ENCODE measurements around the gene GAL.

GAL gene

DNA sequence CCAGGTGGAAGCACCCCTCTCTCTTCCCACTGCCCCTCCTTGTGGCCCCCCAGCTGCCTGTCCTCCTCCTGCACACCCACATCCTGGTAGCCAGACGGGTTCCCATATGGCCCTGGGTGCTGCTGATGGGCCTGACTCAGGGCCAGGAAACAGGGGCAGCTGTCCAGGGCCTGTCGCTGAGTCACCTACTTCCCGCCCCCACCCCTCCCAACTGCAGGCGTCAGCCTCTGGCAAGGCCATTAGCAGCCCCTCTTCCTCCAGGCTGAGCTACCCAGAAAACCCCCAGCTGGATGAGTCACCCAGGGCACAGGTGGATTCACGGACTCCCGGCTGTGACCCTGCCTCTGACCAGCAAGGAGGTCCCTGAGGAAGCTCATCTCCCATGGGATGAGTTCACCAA lies 6.9 kb upstream of the GAL start:
- Histone ChIP-seq H3K79me1 (ENCODE audit: low read depth, low read length) (no peaks in the 10 kb centered on the region), H4K8ac (ENCODE audit: low read depth, low read length) (no peak overlapping the region), H2BK15ac (ENCODE audit: low read length) (no peak overlapping the region), H3K4me1 (ENCODE audit: control insufficient read depth in 2 of 2, insufficient read depth in 1 of 2, low read depth in 1 of 2, low read length in 2 of 2) (no peaks in the 10 kb centered on the region), H3K23ac (ENCODE audit: low read depth, low read length, poor library complexity) (no peak overlapping the region), H2BK5ac (ENCODE audit: low read length) (no peak overlapping the region), H3K27ac (replicated peaks; ENCODE audit: low read length) (no peak overlapping the region), H3K14ac (ENCODE audit: low read length) (no peak overlapping the region), H4K91ac (ENCODE audit: low read depth, low read length, poor library complexity) (no peak overlapping the region), H3K4me2 (ENCODE audit: insufficient read depth, low read length, poor library complexity, severe bottlenecking) (no peak overlapping the region), H3K4ac (ENCODE audit: low read length) (no peak overlapping the region), H2BK12ac (ENCODE audit: low read length) (no peak overlapping the region), H3K9me3 (replicated peaks in 1 of 2; ENCODE audit: control insufficient read depth in 2 of 2, insufficient read depth in 1 of 2, low read depth in 1 of 2, low read length in 2 of 2) (no peaks in the 10 kb centered on the region), H3K4me3 (ENCODE audit: low read length in 2 of 2) (no peak overlapping the region), H2AK5ac (ENCODE audit: low read depth, low read length) (no peak overlapping the region), H2BK120ac (ENCODE audit: low read depth, low read length) (no peak overlapping the region), H3K27me3 (ENCODE audit: control insufficient read depth in 3 of 3, insufficient read depth in 3 of 3, low read depth in 1 of 3, low read length in 3 of 3) (peaks cover 0 to 14% (median 2%) of the 10 kb centered on the region in 3 experiments), H3K18ac (ENCODE audit: low read length) (no peak overlapping the region), H3K36me3 (replicated peaks in 1 of 2; ENCODE audit: control insufficient read depth in 2 of 2, insufficient read depth in 2 of 2, low read length in 2 of 2) (no peaks in the 10 kb centered on the region), H3K9ac (ENCODE audit: low read depth, low read length, poor library complexity) (no peak overlapping the region), H2AFZ (ENCODE audit: low read length) (no peak overlapping the region)
- no peak for DNase-seq (ENCODE audit: low spot score)
- no CpG with 5 or more reads among the region's 6 CpGs for WGBS, 2 donors (ENCODE audit: extremely low coverage in 2 of 2, insufficient read length in 2 of 2, insufficient replicate concordance in 1 of 2)

DNA sequence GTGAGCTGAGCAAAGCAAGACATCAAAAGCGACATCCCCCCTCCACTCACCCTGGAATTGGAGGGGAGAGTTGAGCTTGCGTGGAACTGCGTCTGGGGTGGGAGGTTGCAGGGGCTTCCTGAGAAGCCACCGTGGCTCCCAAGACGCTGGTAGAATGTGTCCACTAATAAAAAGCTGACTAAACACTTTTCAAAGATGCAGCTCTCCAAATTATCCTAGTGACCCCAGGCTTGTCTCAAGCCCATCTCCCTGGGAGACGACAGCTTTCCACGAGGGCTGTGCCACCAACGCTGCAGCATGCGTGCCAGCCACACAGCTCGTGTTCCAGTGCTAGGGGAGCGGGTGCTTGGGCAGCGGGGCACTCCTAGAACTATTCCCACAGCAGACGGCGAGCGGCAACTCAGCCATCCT lies 6.3 kb upstream of the GAL start:
- H4K91ac ChIP-seq (ENCODE audit: low read depth, low read length, poor library complexity): no peak overlapping the region
- no peak overlapping the region for H2AFZ ChIP-seq (ENCODE audit: low read length)
- no peak overlapping the region for H3K27ac ChIP-seq (replicated peaks; ENCODE audit: low read length)
- H3K27me3 ChIP-seq (ENCODE audit: control insufficient read depth in 3 of 3, insufficient read depth in 3 of 3, low read depth in 1 of 3, low read length in 3 of 3): peaks cover 0 to 20% (median 8%) of the 10 kb centered on the region in 3 experiments
- no peak overlapping the region for H3K18ac ChIP-seq (ENCODE audit: low read length)
- no peak overlapping the region for H3K4me3 ChIP-seq (ENCODE audit: low read length in 2 of 2)
- no peak for DNase-seq (ENCODE audit: low spot score)
- H3K4me1 ChIP-seq (ENCODE audit: control insufficient read depth in 2 of 2, insufficient read depth in 1 of 2, low read depth in 1 of 2, low read length in 2 of 2): no peaks in the 10 kb centered on the region
- H3K4ac ChIP-seq (ENCODE audit: low read length): no peak overlapping the region
- H3K23ac ChIP-seq (ENCODE audit: low read depth, low read length, poor library complexity): no peak overlapping the region
- H3K36me3 ChIP-seq (replicated peaks in 1 of 2; ENCODE audit: control insufficient read depth in 2 of 2, insufficient read depth in 2 of 2, low read length in 2 of 2): no peaks in the 10 kb centered on the region
- no peak overlapping the region for H2BK120ac ChIP-seq (ENCODE audit: low read depth, low read length)
- H3K9ac ChIP-seq (ENCODE audit: low read depth, low read length, poor library complexity): no peak overlapping the region
- no peak overlapping the region for H2BK15ac ChIP-seq (ENCODE audit: low read length)
- WGBS, 2 donors (ENCODE audit: extremely low coverage in 2 of 2, insufficient read length in 2 of 2, insufficient replicate concordance in 1 of 2): no CpG with 5 or more reads among the region's 15 CpGs
- H3K79me1 ChIP-seq (ENCODE audit: low read depth, low read length): no peaks in the 10 kb centered on the region
- no peak overlapping the region for H4K8ac ChIP-seq (ENCODE audit: low read depth, low read length)
- H2BK12ac ChIP-seq (ENCODE audit: low read length): no peak overlapping the region
- no peak overlapping the region for H2BK5ac ChIP-seq (ENCODE audit: low read length)
- H3K14ac ChIP-seq (ENCODE audit: low read length): no peak overlapping the region
- H2AK5ac ChIP-seq (ENCODE audit: low read depth, low read length): no peak overlapping the region
- no peak overlapping the region for H3K4me2 ChIP-seq (ENCODE audit: insufficient read depth, low read length, poor library complexity, severe bottlenecking)
- H3K9me3 ChIP-seq (replicated peaks in 1 of 2; ENCODE audit: control insufficient read depth in 2 of 2, insufficient read depth in 1 of 2, low read depth in 1 of 2, low read length in 2 of 2): no peaks in the 10 kb centered on the region

DNA sequence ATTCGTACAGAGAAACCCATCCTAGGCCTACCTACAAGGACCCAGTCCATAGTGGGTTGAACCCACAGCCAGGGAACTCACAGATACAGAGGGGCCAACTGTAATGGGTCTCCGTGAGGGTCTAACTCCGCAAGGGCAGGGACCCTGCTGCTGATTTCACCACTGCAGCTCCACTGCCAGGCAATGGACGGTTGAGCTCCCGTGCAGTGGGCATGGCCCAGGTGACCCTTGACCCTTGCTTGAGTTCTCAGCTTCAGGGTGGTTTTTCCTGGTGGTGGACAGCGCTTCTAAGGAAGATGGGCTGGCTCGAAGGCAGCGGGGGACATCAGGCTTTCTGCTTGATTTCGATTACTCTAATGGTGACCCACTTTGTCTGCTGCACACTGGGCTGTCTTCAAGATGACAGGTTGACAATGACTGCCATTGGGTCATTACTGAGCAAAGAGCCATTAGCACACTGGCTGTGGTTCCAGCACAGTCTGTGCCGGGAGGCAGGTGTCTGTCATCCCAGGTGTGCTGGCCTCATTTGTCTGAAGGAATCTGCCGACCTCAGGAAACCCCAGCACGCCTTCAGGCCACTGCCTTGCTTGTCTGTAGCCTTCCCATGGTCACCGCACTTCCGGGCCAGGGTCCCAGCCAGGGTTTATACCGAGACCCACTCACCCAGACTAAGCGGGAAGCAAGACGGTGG lies 3.7 kb upstream of the GAL start:
- H3K23ac ChIP-seq (ENCODE audit: low read depth, low read length, poor library complexity): no peak overlapping the region
- no peak overlapping the region for H2BK120ac ChIP-seq (ENCODE audit: low read depth, low read length)
- no peak overlapping the region for H2BK5ac ChIP-seq (ENCODE audit: low read length)
- peak overlapping the region; percentile 70 for H3K18ac ChIP-seq (ENCODE audit: low read length)
- H3K4me2 ChIP-seq (ENCODE audit: insufficient read depth, low read length, poor library complexity, severe bottlenecking): no peak overlapping the region
- WGBS, 2 donors (ENCODE audit: extremely low coverage in 2 of 2, insufficient read length in 2 of 2, insufficient replicate concordance in 1 of 2): no CpG with 5 or more reads among the region's 17 CpGs
- H3K4me3 ChIP-seq (ENCODE audit: low read length in 2 of 2): no peak overlapping the region
- no peak overlapping the region for H2AFZ ChIP-seq (ENCODE audit: low read length)
- H3K27me3 ChIP-seq (ENCODE audit: control insufficient read depth in 3 of 3, insufficient read depth in 3 of 3, low read depth in 1 of 3, low read length in 3 of 3): peaks cover 23 to 46% (median 35%) of the 10 kb centered on the region in 3 experiments
- H3K14ac ChIP-seq (ENCODE audit: low read length): peak overlapping the region; percentile 84
- no peaks in the 10 kb centered on the region for H3K36me3 ChIP-seq (replicated peaks in 1 of 2; ENCODE audit: control insufficient read depth in 2 of 2, insufficient read depth in 2 of 2, low read length in 2 of 2)
- DNase-seq (ENCODE audit: low spot score): no peak
- H3K9ac ChIP-seq (ENCODE audit: low read depth, low read length, poor library complexity): no peak overlapping the region
- no peak overlapping the region for H4K8ac ChIP-seq (ENCODE audit: low read depth, low read length)
- no peak overlapping the region for H2AK5ac ChIP-seq (ENCODE audit: low read depth, low read length)
- no peaks in the 10 kb centered on the region for H3K9me3 ChIP-seq (replicated peaks in 1 of 2; ENCODE audit: control insufficient read depth in 2 of 2, insufficient read depth in 1 of 2, low read depth in 1 of 2, low read length in 2 of 2)
- H3K27ac ChIP-seq (replicated peaks; ENCODE audit: low read length): no peak overlapping the region
- no peak overlapping the region for H3K4ac ChIP-seq (ENCODE audit: low read length)
- H3K79me1 ChIP-seq (ENCODE audit: low read depth, low read length): no peaks in the 10 kb centered on the region
- no peak overlapping the region for H2BK15ac ChIP-seq (ENCODE audit: low read length)
- no peak overlapping the region for H2BK12ac ChIP-seq (ENCODE audit: low read length)
- H4K91ac ChIP-seq (ENCODE audit: low read depth, low read length, poor library complexity): no peak overlapping the region
- H3K4me1 ChIP-seq (ENCODE audit: control insufficient read depth in 2 of 2, insufficient read depth in 1 of 2, low read depth in 1 of 2, low read length in 2 of 2): no peaks in the 10 kb centered on the region

DNA sequence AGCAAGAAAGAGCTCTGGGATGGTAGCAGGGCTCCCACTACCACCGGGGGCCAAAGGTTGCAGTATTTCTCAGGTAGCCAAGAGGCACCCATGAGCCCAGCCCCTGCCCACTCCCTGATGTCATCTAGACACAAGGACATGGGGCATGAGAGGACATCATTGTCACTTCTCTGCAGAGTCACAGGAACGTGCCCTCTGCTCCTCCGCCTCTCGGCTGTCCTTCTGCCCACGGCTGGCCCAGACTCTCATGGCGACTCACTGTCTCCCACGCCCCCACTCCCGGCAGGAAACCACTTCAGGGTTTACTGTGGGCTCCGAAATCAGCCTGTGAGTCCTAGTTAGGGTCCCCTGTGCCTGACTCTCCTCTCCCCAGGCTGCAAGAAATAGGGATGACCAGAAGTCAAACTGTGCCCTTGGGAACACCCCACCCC lies 1.8 kb upstream of the GAL start:
- H2AK5ac ChIP-seq (ENCODE audit: low read depth, low read length): peak overlapping the region; percentile 50
- H3K4me2 ChIP-seq (ENCODE audit: insufficient read depth, low read length, poor library complexity, severe bottlenecking): no peak overlapping the region
- no peaks in the 10 kb centered on the region for H3K36me3 ChIP-seq (replicated peaks in 1 of 2; ENCODE audit: control insufficient read depth in 2 of 2, insufficient read depth in 2 of 2, low read length in 2 of 2)
- no peak overlapping the region for H2BK5ac ChIP-seq (ENCODE audit: low read length)
- WGBS, 2 donors (ENCODE audit: extremely low coverage in 2 of 2, insufficient read length in 2 of 2, insufficient replicate concordance in 1 of 2): no CpG with 5 or more reads among the region's 9 CpGs
- H2BK120ac ChIP-seq (ENCODE audit: low read depth, low read length): no peak overlapping the region
- H3K27ac ChIP-seq (replicated peaks; ENCODE audit: low read length): no peak overlapping the region
- peak overlapping the region; percentile 78 for H3K23ac ChIP-seq (ENCODE audit: low read depth, low read length, poor library complexity)
- H3K14ac ChIP-seq (ENCODE audit: low read length): no peak overlapping the region
- peaks cover 23 to 65% (median 53%) of the 10 kb centered on the region in 3 experiments for H3K27me3 ChIP-seq (ENCODE audit: control insufficient read depth in 3 of 3, insufficient read depth in 3 of 3, low read depth in 1 of 3, low read length in 3 of 3)
- no peak overlapping the region for H3K4me3 ChIP-seq (ENCODE audit: low read length in 2 of 2)
- H2BK15ac ChIP-seq (ENCODE audit: low read length): no peak overlapping the region
- H3K18ac ChIP-seq (ENCODE audit: low read length): no peak overlapping the region
- H4K8ac ChIP-seq (ENCODE audit: low read depth, low read length): no peak overlapping the region
- no peaks in the 10 kb centered on the region for H3K4me1 ChIP-seq (ENCODE audit: control insufficient read depth in 2 of 2, insufficient read depth in 1 of 2, low read depth in 1 of 2, low read length in 2 of 2)
- DNase-seq (ENCODE audit: low spot score): no peak
- no peak overlapping the region for H4K91ac ChIP-seq (ENCODE audit: low read depth, low read length, poor library complexity)
- H2AFZ ChIP-seq (ENCODE audit: low read length): no peak overlapping the region
- no peaks in the 10 kb centered on the region for H3K79me1 ChIP-seq (ENCODE audit: low read depth, low read length)
- no peaks in the 10 kb centered on the region for H3K9me3 ChIP-seq (replicated peaks in 1 of 2; ENCODE audit: control insufficient read depth in 2 of 2, insufficient read depth in 1 of 2, low read depth in 1 of 2, low read length in 2 of 2)
- H3K9ac ChIP-seq (ENCODE audit: low read depth, low read length, poor library complexity): no peak overlapping the region
- no peak overlapping the region for H2BK12ac ChIP-seq (ENCODE audit: low read length)
- no peak overlapping the region for H3K4ac ChIP-seq (ENCODE audit: low read length)
